ENCODE measurements around the gene ZFP64.
"Not testable (repeated sequence)": the region's sequence is repeated elsewhere in the genome, so short reads cannot be mapped to it uniquely, and the experiment has no call there.

The ZFP64 gene

GRCh38 chr20:52191132-52191915 is at the start of gene ZFP64:
ZFP64 (minus strand) TSS chr20:52191779; CDS start chr20:52191636, 143 bp downstream.
- DNase-seq, result peak; percentile 63 to 71

GRCh38 chr20:52240802-52241201 is 49.2 kb upstream of the ZFP64 start:
- no peak for DNase-seq

GRCh38 chr20:52239102-52239501 is 47.5 kb upstream of the ZFP64 start:
- DNase-seq, result no peak

- DNase-seq, result no peak
These were observed 44.7 kb upstream of the ZFP64 start for GRCh38 chr20:52236292-52236691.

- DNase-seq, result no peak
These were observed 43.5 kb upstream of the ZFP64 start for GRCh38 chr20:52235129-52235528.

- no peak for DNase-seq
These were observed 42.9 kb upstream of the ZFP64 start for GRCh38 chr20:52234302-52235045.

- no peak for DNase-seq
These were observed 39.7 kb upstream of the ZFP64 start for GRCh38 chr20:52231230-52231746.

GRCh38 chr20:52230409-52230808 is 38.8 kb upstream of the ZFP64 start:
- DNase-seq, result no peak

GRCh38 chr20:52229346-52229745 is 37.8 kb upstream of the ZFP64 start:
- DNase-seq, result not testable (repeated sequence)

- DNase-seq, result no peak
These were observed 34.8 kb upstream of the ZFP64 start for GRCh38 chr20:52226370-52226769.

- no peak for DNase-seq
These were observed 33.3 kb upstream of the ZFP64 start for GRCh38 chr20:52224920-52225319.

GRCh38 chr20:52221362-52221761 is 29.8 kb upstream of the ZFP64 start:
- DNase-seq, result not testable (repeated sequence)

GRCh38 chr20:52220891-52221290 is 29.3 kb upstream of the ZFP64 start:
- DNase-seq, result not testable (repeated sequence)

GRCh38 chr20:52219441-52219840 is 27.9 kb upstream of the ZFP64 start:
- DNase-seq, result no peak

GRCh38 chr20:52217689-52218395 is 26.3 kb upstream of the ZFP64 start:
- no peak for DNase-seq

GRCh38 chr20:52213995-52214394 is 22.4 kb upstream of the ZFP64 start:
- DNase-seq, result no peak

- no peak for DNase-seq
These were observed 21.4 kb upstream of the ZFP64 start for GRCh38 chr20:52212943-52213342.

GRCh38 chr20:52210037-52210990 is 18.7 kb upstream of the ZFP64 start:
- DNase-seq, result no peak

GRCh38 chr20:52209154-52209571 is 17.6 kb upstream of the ZFP64 start:
- no peak for DNase-seq

GRCh38 chr20:52207020-52207810 is 15.6 kb upstream of the ZFP64 start:
- DNase-seq, result no peak

- no peak for DNase-seq
These were observed 12.6 kb upstream of the ZFP64 start for GRCh38 chr20:52204136-52204535.

Data from CD4-positive, alpha-beta T cell treated with Interleukin-4 for 1 hour (primary cell).